Prostate gland (tissue), 2 donors: ENCODE results near the gene ABHD2. TPM values are rescaled to one million over a fixed set of nuclear protein-coding genes. Genes with fewer than 3 reads are reported as not detected.

Experiments used
- DNase-seq: peaks from one replicate; pipeline ENCODE4 v3.0.0-alpha.2; 2019; ENCODE audit warnings: low spot score
- H3K27ac ChIP-seq, 2 donors: fragments of 200-600 bp; sonication (generic); 2 replicates each; pipeline ENCODE4 v1.5.1; 2017 to 2019
- H3K27me3 ChIP-seq: fragments of 200-600 bp; sonication (generic); replicated peaks from 2 replicates; pipeline ENCODE4 v1.5.1; 2019; ENCODE audit not compliant: insufficient read depth
- H3K36me3 ChIP-seq, 2 donors: fragments of 200-600 bp; sonication (generic); 1 replicate in 1 of 2; 2 replicates in 1 of 2; pipeline versions ENCODE4 v1.5.1 to v1.8.1; 2017 to 2019
- H3K4me1 ChIP-seq: fragments of 200-600 bp; sonication (generic); replicated peaks from 2 replicates; pipeline ENCODE4 v1.5.1; 2019
- H3K4me3 ChIP-seq, 2 donors: fragments of 200-600 bp; sonication (generic); 2 replicates each; pipeline ENCODE4 v1.5.1; 2017 to 2019
- H3K9me3 ChIP-seq: fragments of 200-600 bp; sonication (generic); 2 replicates; pipeline ENCODE4 v1.5.1; 2017
- POLR2A ChIP-seq: fragments of 450-650 bp; IDR thresholded peaks from one replicate; pipeline ENCODE4 v1.6.1; 2016; ENCODE audit warnings: antibody characterized with exemption, mild to moderate bottlenecking
- POLR2AphosphoS5 ChIP-seq: sonication (generic); formaldehyde crosslinking; IDR thresholded peaks from one replicate; pipeline ENCODE4 v1.6.1; 2017; ENCODE audit warnings: antibody characterized with exemption
- WGBS: methylation state at CpG from one replicate; pipeline ENCODE4 v1.1.5; 2018; 5-methylcytosine and 5-hydroxymethylcytosine counted together
- intact Hi-C: fragments of 100-400 bp; cut with DNase I; formaldehyde crosslinking; loops from one replicate; pipeline ENCODE4 v1.14.2; 2022
- total RNA-seq, 2 donors: library from RNA; depleted of rRNA; stranded (reverse); fragments of >200 nt; gene quantifications; one replicate each; pipeline ENCODE4 v1.1.0, GENCODE V29; 2016
- TF ChIP-seq, protein P1 (sequence below), 4 experiments: fragments of 200-600 bp in 2 of 4; fragments of 450-650 bp in 2 of 4; sonication (generic) in 2 of 4; IDR thresholded peaks; 1 replicate in 3 of 4; 2 replicates in 1 of 4; pipeline ENCODE4 v1.5.1; 2016 to 2019; ENCODE audit warnings: antibody characterized with exemption in 4 of 4, mild to moderate bottlenecking in 2 of 4, moderate library complexity in 2 of 4

The ABHD2 gene
- total RNA-seq, 2 donors from 2014 or later = 111 to 253 TPM

DNA sequence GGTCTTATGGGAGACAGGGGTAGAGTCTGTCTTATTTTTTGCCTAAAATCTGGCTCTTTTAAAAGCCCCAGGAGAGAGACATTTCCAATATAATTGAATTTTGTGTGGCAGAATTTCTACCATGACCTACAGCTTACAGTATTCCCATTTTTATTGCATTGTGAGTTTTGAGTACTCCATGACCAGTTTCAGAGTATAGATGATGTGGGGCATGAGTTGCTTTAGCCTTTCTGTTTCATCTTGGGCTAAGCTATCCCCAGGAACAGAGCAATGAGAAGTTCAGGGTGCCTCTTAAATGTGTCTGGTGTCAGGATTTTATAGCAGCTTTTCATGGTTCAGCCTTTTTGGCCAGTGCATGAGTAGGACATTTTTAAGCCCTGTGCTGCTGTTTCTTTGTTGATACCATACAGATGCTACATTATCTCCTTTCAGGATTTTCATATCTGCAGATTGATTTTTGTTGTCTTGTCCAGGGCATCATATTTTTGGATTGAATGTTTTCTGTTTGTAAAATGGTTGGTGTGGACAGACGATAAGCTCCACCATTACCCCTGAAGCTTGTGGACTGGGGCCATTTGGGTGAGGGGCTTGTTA lies 3.5 kb downstream of the ABHD2 start:
- Histone ChIP-seq H3K4me3 (peak overlapping the region in 1 of 2 donors; percentile 88), H3K9me3 (no peaks in the 10 kb centered on the region), H3K27ac (peak overlapping the region; percentile 92 to 95), H3K4me1 (peaks cover 23% of the 10 kb centered on the region), H3K27me3 (no peaks in the 10 kb centered on the region), H3K36me3 (no peaks in the 10 kb centered on the region)
- no peak for DNase-seq
- TF ChIP-seq POLR2A (no peak), POLR2AphosphoS5 (no peak)
- TF ChIP-seq, protein P1, sequence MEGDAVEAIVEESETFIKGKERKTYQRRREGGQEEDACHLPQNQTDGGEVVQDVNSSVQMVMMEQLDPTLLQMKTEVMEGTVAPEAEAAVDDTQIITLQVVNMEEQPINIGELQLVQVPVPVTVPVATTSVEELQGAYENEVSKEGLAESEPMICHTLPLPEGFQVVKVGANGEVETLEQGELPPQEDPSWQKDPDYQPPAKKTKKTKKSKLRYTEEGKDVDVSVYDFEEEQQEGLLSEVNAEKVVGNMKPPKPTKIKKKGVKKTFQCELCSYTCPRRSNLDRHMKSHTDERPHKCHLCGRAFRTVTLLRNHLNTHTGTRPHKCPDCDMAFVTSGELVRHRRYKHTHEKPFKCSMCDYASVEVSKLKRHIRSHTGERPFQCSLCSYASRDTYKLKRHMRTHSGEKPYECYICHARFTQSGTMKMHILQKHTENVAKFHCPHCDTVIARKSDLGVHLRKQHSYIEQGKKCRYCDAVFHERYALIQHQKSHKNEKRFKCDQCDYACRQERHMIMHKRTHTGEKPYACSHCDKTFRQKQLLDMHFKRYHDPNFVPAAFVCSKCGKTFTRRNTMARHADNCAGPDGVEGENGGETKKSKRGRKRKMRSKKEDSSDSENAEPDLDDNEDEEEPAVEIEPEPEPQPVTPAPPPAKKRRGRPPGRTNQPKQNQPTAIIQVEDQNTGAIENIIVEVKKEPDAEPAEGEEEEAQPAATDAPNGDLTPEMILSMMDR (IDR thresholded peaks at IDR 0.05) = no peak
- intact Hi-C loops = no loop called here
- WGBS = 69% methylated on average over 1 of the region's 1 CpG

DNA sequence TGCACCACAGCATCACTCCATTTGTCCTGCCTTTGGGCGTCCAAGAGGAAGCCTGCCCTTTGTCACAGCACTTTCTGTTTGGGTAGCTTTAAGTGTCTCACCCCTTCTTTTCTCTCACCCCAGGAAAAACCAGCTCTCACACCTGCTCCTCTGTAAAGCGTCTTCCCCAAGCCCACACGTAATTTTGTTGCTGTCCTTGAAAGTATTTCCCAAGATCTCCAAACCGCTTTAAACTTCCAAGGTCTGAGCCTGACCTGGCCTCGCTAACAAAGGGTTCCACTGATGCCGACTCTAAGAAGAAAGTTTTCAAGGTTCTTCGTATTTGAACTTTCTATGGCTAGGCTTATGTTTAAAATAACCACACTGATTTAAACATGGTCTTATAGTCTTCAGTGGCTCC lies 5.3 kb downstream of the ABHD2 start:
- no peak for DNase-seq
- intact Hi-C loops = no loop called here

GRCh38 chr15:89095073-89095472 lies 6.8 kb downstream of the ABHD2 start:
- no peak for TF ChIP-seq POLR2AphosphoS5
- no peak for TF ChIP-seq POLR2A
- TF ChIP-seq, protein P1 (IDR thresholded peaks at IDR 0.05) = no peak
- 85% methylated on average over 5 of the region's 5 CpGs for WGBS
- no peak overlapping the region for H3K4me3 ChIP-seq
- DNase-seq = no peak
- peaks cover 31% of the 10 kb centered on the region for H3K4me1 ChIP-seq
- H3K36me3 ChIP-seq = no peaks in the 10 kb centered on the region
- no peaks in the 10 kb centered on the region for H3K27me3 ChIP-seq
- no peaks in the 10 kb centered on the region for H3K9me3 ChIP-seq
- H3K27ac ChIP-seq = peak overlapping the region; percentile 59 to 92
- intact Hi-C loops = no loop called here

More for the DNA sequence above, 5.3 kb downstream of the ABHD2 start:
- Histone ChIP-seq H3K4me3 (no peak overlapping the region), H3K27ac (peak overlapping the region; percentile 92 to 95), H3K27me3 (no peaks in the 10 kb centered on the region), H3K9me3 (no peaks in the 10 kb centered on the region), H3K4me1 (peaks cover 31% of the 10 kb centered on the region), H3K36me3 (no peaks in the 10 kb centered on the region)
- TF ChIP-seq POLR2AphosphoS5 (no peak), POLR2A (no peak)
- TF ChIP-seq, protein P1 (IDR thresholded peaks at IDR 0.05) = no peak
- WGBS = 94% methylated on average over 7 of the region's 7 CpGs

GRCh38 chr15:89095556-89095955 lies 7.3 kb downstream of the ABHD2 start:
- no peaks in the 10 kb centered on the region for H3K27me3 ChIP-seq
- TF ChIP-seq POLR2A = no peak
- TF ChIP-seq, protein P1 (IDR thresholded peaks at IDR 0.05) = no peak
- TF ChIP-seq POLR2AphosphoS5 = no peak
- H3K36me3 ChIP-seq = no peaks in the 10 kb centered on the region
- DNase-seq = no peak
- H3K4me1 ChIP-seq = peaks cover 26% of the 10 kb centered on the region
- peak overlapping the region; percentile 59 to 92 for H3K27ac ChIP-seq
- no peak overlapping the region for H3K4me3 ChIP-seq
- intact Hi-C loops = no loop called here
- 65% methylated on average over 8 of the region's 8 CpGs for WGBS
- H3K9me3 ChIP-seq = no peaks in the 10 kb centered on the region

GRCh38 chr15:89096664-89097063 lies 8.4 kb downstream of the ABHD2 start:
- TF ChIP-seq POLR2A (no peak), POLR2AphosphoS5 (peak; percentile 58)

More at GRCh38 chr15:89096664-89097063, 8.4 kb downstream of the ABHD2 start:
- Histone ChIP-seq H3K9me3 (no peaks in the 10 kb centered on the region), H3K4me1 (peaks cover 30% of the 10 kb centered on the region), H3K36me3 (no peaks in the 10 kb centered on the region), H3K27me3 (no peaks in the 10 kb centered on the region), H3K27ac (peak overlapping the region; percentile 59 to 92), H3K4me3 (no peak overlapping the region)
- 32% methylated on average over 5 of the region's 5 CpGs for WGBS
- no peak for DNase-seq
- intact Hi-C loops = no loop called here
